Calu3 (cell line): Measurements from ENCODE around the gene ADCY3. TPM values are rescaled to one million over a fixed set of nuclear protein-coding genes. Genes with fewer than 3 reads are reported as not detected.
A peak's percentile ranks its signal among the peaks of the same experiment; 100 is the strongest.

Experiments used
- BruUV-seq: library from RNA; stranded (reverse); fragments of 400-500 nt; replicated peaks from 2 replicates; lab custom pipeline; 2021; lab: Mats Ljungman, UMichigan
- CTCF ChIA-PET: fragments of 300-600 bp; sonication (Branson Sonifier 250); formaldehyde crosslinking; loops from one replicate; lab custom pipeline; 2022; ENCODE audit warnings: antibody characterized with exemption; lab: Charles Lee
- DNase-seq: peaks from one replicate; pipeline ENCODE4 v3.0.0; 2022
- H3K27ac Mint-ChIP-seq: one replicate; pipeline ENCODE4 v1.8.0; 2022; ENCODE audit warnings: mixed read lengths; ENCODE audit not compliant: unreplicated experiment
- H3K27me3 Mint-ChIP-seq: one replicate; pipeline ENCODE4 v1.8.0; 2022; ENCODE audit warnings: mixed read lengths; ENCODE audit not compliant: unreplicated experiment
- H3K36me3 Mint-ChIP-seq: one replicate; pipeline ENCODE4 v1.8.0; 2022; ENCODE audit warnings: mild to moderate bottlenecking, moderate library complexity, mixed read lengths; ENCODE audit not compliant: insufficient read depth, unreplicated experiment
- H3K4me1 Mint-ChIP-seq: one replicate; pipeline ENCODE4 v1.8.0; 2022; ENCODE audit warnings: mild to moderate bottlenecking, low read depth, mixed read lengths; ENCODE audit not compliant: unreplicated experiment
- H3K4me3 Mint-ChIP-seq: one replicate; pipeline ENCODE4 v1.8.0; 2022; ENCODE audit warnings: mild to moderate bottlenecking, low read depth, moderate library complexity, mixed read lengths; ENCODE audit not compliant: unreplicated experiment
- H3K9me3 Mint-ChIP-seq: one replicate; pipeline ENCODE4 v1.8.0; 2022; ENCODE audit warnings: low read depth, mixed read lengths; ENCODE audit not compliant: unreplicated experiment
- CTCF ChIP-seq: fragments of 200-600 bp; IDR thresholded peaks from one replicate; pipeline ENCODE4 v1.8.0; 2022; ENCODE audit warnings: antibody characterized with exemption; ENCODE audit not compliant: unreplicated experiment
- intact Hi-C: fragments of 100-400 bp; cut with micrococcal nuclease; formaldehyde crosslinking; loops from one replicate; pipeline ENCODE4 v1.10.0; 2022; ENCODE audit not compliant: unreplicated experiment
- total RNA-seq: library from RNA; stranded (reverse); gene quantifications from 2 replicates; pipeline ENCODE4 v1.2.3, GENCODE V29; 2022

The ADCY3 gene
- total RNA-seq, 1 experiment from 2014 or later, result 63.7 TPM

- H3K36me3 Mint-ChIP-seq, result peaks cover 20% of the 10 kb centered on the region
- CTCF ChIA-PET, result no interaction called here
- no peaks in the 10 kb centered on the region for H3K27me3 Mint-ChIP-seq
- H3K4me1 Mint-ChIP-seq, result peaks cover 16% of the 10 kb centered on the region
- intact Hi-C loops, result no loop called here
- BruUV-seq, result no TSS peak
- peak overlapping the region; percentile 74 for H3K4me3 Mint-ChIP-seq
- no peaks in the 10 kb centered on the region for H3K9me3 Mint-ChIP-seq
- no peak for DNase-seq
- no peak for TF ChIP-seq CTCF
- H3K27ac Mint-ChIP-seq, result no peak overlapping the region
These were observed 2.2 kb downstream of the ADCY3 start for GRCh38 chr2:24917731-24918325.

DNA sequence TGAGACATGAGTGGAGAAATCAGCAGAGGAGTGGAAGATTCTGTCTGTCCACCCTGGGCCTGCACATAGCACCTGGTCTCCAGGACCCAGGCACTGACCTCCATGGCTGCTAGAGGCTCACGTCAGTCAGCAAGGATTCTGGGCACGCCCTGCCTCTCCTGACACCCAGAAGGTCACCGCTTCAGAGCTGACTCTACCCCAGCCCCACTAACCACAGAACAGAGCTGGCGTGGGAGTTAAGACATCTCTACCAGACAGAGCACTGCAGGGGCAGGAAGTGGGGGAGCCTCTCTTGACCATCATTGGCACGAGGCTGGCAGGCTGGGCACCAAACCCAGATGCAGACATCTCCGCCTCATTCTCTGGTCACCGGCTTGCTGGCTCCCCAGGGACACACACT, 3.0 kb downstream of the ADCY3 start:
- no TSS peak for BruUV-seq
- TF ChIP-seq CTCF, result no peak
- peaks cover 21% of the 10 kb centered on the region for H3K36me3 Mint-ChIP-seq
- no peak overlapping the region for H3K27ac Mint-ChIP-seq
- no peak for DNase-seq
- peaks cover 16% of the 10 kb centered on the region for H3K4me1 Mint-ChIP-seq
- CTCF ChIA-PET, result no interaction called here
- no peaks in the 10 kb centered on the region for H3K9me3 Mint-ChIP-seq
- intact Hi-C loops, result no loop called here
- H3K27me3 Mint-ChIP-seq, result no peaks in the 10 kb centered on the region
- no peak overlapping the region for H3K4me3 Mint-ChIP-seq

DNA sequence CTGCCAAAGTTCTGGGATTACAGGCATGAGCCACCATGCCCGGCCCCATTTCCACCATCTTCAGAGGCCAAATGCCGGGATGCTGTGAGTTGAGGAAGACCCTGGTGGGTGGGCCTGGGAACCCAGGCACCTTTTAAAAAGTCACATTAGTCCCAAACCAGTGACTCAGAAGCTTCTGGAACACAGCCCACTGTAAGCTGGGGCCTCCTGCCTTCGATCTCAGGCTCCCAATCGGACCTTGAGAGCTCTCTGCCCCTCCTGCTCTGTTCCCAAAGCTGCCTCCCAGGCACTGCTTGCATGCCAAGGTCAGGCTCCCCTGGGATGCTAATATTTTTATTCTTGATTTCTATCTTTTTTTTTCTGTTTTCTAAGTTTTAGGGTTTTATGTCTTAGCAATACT, 4.2 kb downstream of the ADCY3 start:
- DNase-seq, result no peak
- CTCF ChIA-PET, result no interaction called here
- H3K36me3 Mint-ChIP-seq, result peaks cover 21% of the 10 kb centered on the region
- no peaks in the 10 kb centered on the region for H3K27me3 Mint-ChIP-seq
- no peaks in the 10 kb centered on the region for H3K9me3 Mint-ChIP-seq
- H3K27ac Mint-ChIP-seq, result no peak overlapping the region
- intact Hi-C loops, result no loop called here
- TF ChIP-seq CTCF, result no peak
- H3K4me1 Mint-ChIP-seq, result peaks cover 16% of the 10 kb centered on the region
- no peak overlapping the region for H3K4me3 Mint-ChIP-seq
- no TSS peak for BruUV-seq

DNA sequence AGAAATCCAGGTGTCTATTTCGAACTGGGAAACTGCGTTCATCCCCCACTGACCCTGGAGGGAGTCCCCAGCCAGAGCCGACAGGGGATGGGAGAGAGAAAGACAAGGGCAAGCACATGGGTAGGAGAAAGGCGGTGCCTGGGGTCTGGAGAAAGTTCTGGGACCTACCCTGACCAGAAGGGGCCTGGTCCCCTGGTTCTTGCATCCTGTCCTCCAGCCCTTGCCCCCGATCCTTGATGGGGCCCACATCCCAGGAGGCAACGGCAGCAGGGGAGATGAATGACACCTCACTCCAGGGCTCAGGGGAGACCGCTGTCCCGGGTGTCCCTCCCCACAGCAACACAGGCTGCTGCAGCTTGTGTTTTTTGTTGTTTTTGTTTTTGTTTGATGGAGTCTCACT, 4.9 kb downstream of the ADCY3 start:
- Mint-ChIP-seq H3K4me3 (no peak overlapping the region), H3K36me3 (peaks cover 21% of the 10 kb centered on the region), H3K9me3 (no peaks in the 10 kb centered on the region), H3K27me3 (no peaks in the 10 kb centered on the region), H3K27ac (no peak overlapping the region), H3K4me1 (peaks cover 16% of the 10 kb centered on the region)
- intact Hi-C loops, result no loop called here
- CTCF ChIA-PET, result no interaction called here
- no peak for DNase-seq
- no peak for TF ChIP-seq CTCF
- BruUV-seq, result no TSS peak
